ENCODE measurements around the gene TXNDC11.

TXNDC11 gene

GRCh38 chr16:11726008-11726407 is 16.6 kb downstream of the TXNDC11 start:
- intact Hi-C loops (cut with DNase I), result no loop called here
- DNase-seq, result no peak

GRCh38 chr16:11725457-11725856 is 17.2 kb downstream of the TXNDC11 start:
- intact Hi-C loops (cut with DNase I), result no loop called here
- DNase-seq, result no peak

GRCh38 chr16:11722468-11722808 is 20.2 kb downstream of the TXNDC11 start:
- intact Hi-C loops (cut with DNase I), result no loop called here

GRCh38 chr16:11721781-11722467 is 20.7 kb downstream of the TXNDC11 start:
- intact Hi-C loops (cut with DNase I), result no loop called here
- peak in 1 of 10 donors; percentile 13 for DNase-seq

More at GRCh38 chr16:11722468-11722808, 20.2 kb downstream of the TXNDC11 start:
- DNase-seq, result no peak

GRCh38 chr16:11719762-11720161 is 22.9 kb downstream of the TXNDC11 start:
- DNase-seq, result no peak
- intact Hi-C loops (cut with DNase I), result no loop called here

- no peak for DNase-seq
- intact Hi-C loops (cut with DNase I), result no loop called here
Measured at GRCh38 chr16:11719171-11719570, 23.5 kb downstream of the TXNDC11 start.

GRCh38 chr16:11717811-11718210 is 24.8 kb downstream of the TXNDC11 start:
- DNase-seq, result no peak
- intact Hi-C loops (cut with DNase I), result no loop called here

GRCh38 chr16:11716336-11716735 is 26.3 kb downstream of the TXNDC11 start:
- intact Hi-C loops (cut with DNase I), result no loop called here
- no peak for DNase-seq

- DNase-seq, result no peak
- intact Hi-C loops (cut with DNase I), result loop anchor here (2.0 kb wide), 1 partner anchor 183 kb away; no protein-coding TSS in a partner anchor
Measured at GRCh38 chr16:11715246-11715947, 27.3 kb downstream of the TXNDC11 start.

- intact Hi-C loops (cut with DNase I), result no loop called here
- no peak for DNase-seq
Measured at GRCh38 chr16:11712122-11712521, 30.5 kb downstream of the TXNDC11 start.

GRCh38 chr16:11711662-11712061 is 31.0 kb downstream of the TXNDC11 start:
- no peak for DNase-seq
- intact Hi-C loops (cut with DNase I), result no loop called here

GRCh38 chr16:11708421-11708820 is 34.2 kb downstream of the TXNDC11 start:
- no peak for DNase-seq
- intact Hi-C loops (cut with DNase I), result no loop called here

GRCh38 chr16:11707679-11708197 is 34.9 kb downstream of the TXNDC11 start:
- intact Hi-C loops (cut with DNase I), result no loop called here
- no peak for DNase-seq

- DNase-seq, result peak in 2 of 10 donors; percentile 16 to 75
Measured at GRCh38 chr16:11706180-11706742, 36.4 kb downstream of the TXNDC11 start.

GRCh38 chr16:11705311-11706025 is 37.2 kb downstream of the TXNDC11 start:
- no peak for DNase-seq
- intact Hi-C loops (cut with DNase I), result no loop called here

More at GRCh38 chr16:11706180-11706742, 36.4 kb downstream of the TXNDC11 start:
- intact Hi-C loops (cut with DNase I), result no loop called here

- no peak for DNase-seq
- intact Hi-C loops (cut with DNase I), result no loop called here
Measured at GRCh38 chr16:11700264-11701029, 42.2 kb downstream of the TXNDC11 start.

- DNase-seq, result no peak
- intact Hi-C loops (cut with DNase I), result no loop called here
Measured at GRCh38 chr16:11699234-11699894, 43.3 kb downstream of the TXNDC11 start.

GRCh38 chr16:11698271-11698689 is 44.4 kb downstream of the TXNDC11 start:
- intact Hi-C loops (cut with DNase I), result no loop called here
- no peak for DNase-seq

- DNase-seq, result peak in 8 of 10 donors; percentile 49 to 93 (median 66)
- intact Hi-C loops (cut with DNase I), result no loop called here
Measured at GRCh38 chr16:11697319-11697718, 45.3 kb downstream of the TXNDC11 start.

Measured in posterior cingulate gyrus (tissue), 11 donors.